Lower lobe of right lung (tissue), 2 donors: ENCODE results near the gene NOTUM. TPM values are rescaled to one million over a fixed set of nuclear protein-coding genes. Genes with fewer than 3 reads are reported as not detected.

Source experiments
- ATAC-seq, 2 donors: fragments of 200-7000 bp; cut with Tn5 transposase; one replicate each; pipeline ENCODE4 v1.9.1; 2020 to 2022; ENCODE audit warnings: mild to moderate bottlenecking in 2 of 2, moderate library complexity in 2 of 2
- DNase-seq: peaks from one replicate; pipeline ENCODE4 v3.0.0-alpha.2; 2020
- H3K27ac ChIP-seq: fragments of 200-600 bp; one replicate; pipeline ENCODE4 v1.8.0; 2022
- H3K27me3 ChIP-seq: fragments of 200-600 bp; one replicate; pipeline ENCODE4 v1.8.0; 2022; ENCODE audit warnings: low read depth
- H3K36me3 ChIP-seq: fragments of 200-600 bp; one replicate; pipeline ENCODE4 v1.8.0; 2022; ENCODE audit warnings: mild to moderate bottlenecking
- H3K4me1 ChIP-seq: fragments of 200-600 bp; one replicate; pipeline ENCODE4 v1.8.0; 2022
- H3K4me3 ChIP-seq: fragments of 200-600 bp; one replicate; pipeline ENCODE4 v1.8.0; 2022; ENCODE audit warnings: mild to moderate bottlenecking
- H3K9me3 ChIP-seq: fragments of 200-600 bp; one replicate; pipeline ENCODE4 v1.8.0; 2022
- CTCF ChIP-seq: fragments of 200-600 bp; IDR thresholded peaks from one replicate; pipeline ENCODE4 v1.8.0; 2022; ENCODE audit warnings: antibody characterized with exemption, mild to moderate bottlenecking
- intact Hi-C: fragments of 100-400 bp; cut with DNase I; formaldehyde crosslinking; loops from one replicate; pipeline ENCODE4 v1.11.0; 2022
- total RNA-seq: library from RNA; stranded (reverse); fragmentation: NEBNext Ultra II Directional; extraction: Animal tissue kit (Norgen Biotek cat#: 25700); gene quantifications from one replicate; pipeline ENCODE4 v1.2.1, GENCODE V29; 2021
- donor health status: DM: no; HTN: yes; CAD: no; lungs with severe emphysema.

NOTUM gene
- total RNA-seq, 1 donor from 2014 or later, result 4.4 TPM

- Histone ChIP-seq H3K36me3 (no peaks in the 10 kb centered on the region), H3K4me1 (no peaks in the 10 kb centered on the region), H3K9me3 (no peaks in the 10 kb centered on the region), H3K4me3 (no peak overlapping the region), H3K27ac (no peak overlapping the region), H3K27me3 (peaks cover 4% of the 10 kb centered on the region)
- ATAC-seq (no peak), DNase-seq (no peak)
- intact Hi-C loops, result no loop called here
- TF ChIP-seq CTCF, result no peak
Measured at GRCh38 chr17:81934850-81935708, 25.9 kb downstream of the NOTUM start.

- H3K27me3 ChIP-seq, result peaks cover 5% of the 10 kb centered on the region
- no peak for ATAC-seq
- H3K9me3 ChIP-seq, result no peaks in the 10 kb centered on the region
- H3K4me1 ChIP-seq, result no peaks in the 10 kb centered on the region
- H3K36me3 ChIP-seq, result no peaks in the 10 kb centered on the region
- no peak for TF ChIP-seq CTCF
- intact Hi-C loops, result no loop called here
- no peak overlapping the region for H3K27ac ChIP-seq
- no peak overlapping the region for H3K4me3 ChIP-seq
- no peak for DNase-seq
Measured at GRCh38 chr17:81934098-81934757, 26.8 kb downstream of the NOTUM start.

GRCh38 chr17:81933178-81933699, 27.7 kb downstream of the NOTUM start:
- intact Hi-C loops, result no loop called here
- Histone ChIP-seq H3K4me1 (peaks cover 7% of the 10 kb centered on the region), H3K4me3 (no peak overlapping the region), H3K36me3 (no peaks in the 10 kb centered on the region), H3K9me3 (no peaks in the 10 kb centered on the region), H3K27ac (no peak overlapping the region), H3K27me3 (peaks cover 15% of the 10 kb centered on the region)
- no peak for DNase-seq
- no peak for TF ChIP-seq CTCF
- no peak for ATAC-seq

- DNase-seq, result no peak
- intact Hi-C loops, result no loop called here
- no peak overlapping the region for H3K27ac ChIP-seq
Measured at GRCh38 chr17:81932333-81932983, 28.5 kb downstream of the NOTUM start.

More at GRCh38 chr17:81932333-81932983, 28.5 kb downstream of the NOTUM start:
- Histone ChIP-seq H3K4me1 (peaks cover 11% of the 10 kb centered on the region), H3K4me3 (no peak overlapping the region), H3K27me3 (peaks cover 17% of the 10 kb centered on the region), H3K9me3 (no peaks in the 10 kb centered on the region), H3K36me3 (no peaks in the 10 kb centered on the region)
- ATAC-seq, result no peak
- TF ChIP-seq CTCF, result no peak
